Endothelial cell (in vitro differentiated cells): Measurements from ENCODE around the gene NOTCH3. TPM values are rescaled to one million over a fixed set of nuclear protein-coding genes. Genes with fewer than 3 reads are reported as not detected.

Source experiments
- DNase-seq: peaks from one replicate; pipeline ENCODE4 v3.0.0; 2021; ENCODE audit warnings: low spot score
- H3K27ac Mint-ChIP-seq: one replicate; pipeline ENCODE4 v1.8.0; 2021; ENCODE audit warnings: mixed read lengths, inconsistent platforms; ENCODE audit not compliant: unreplicated experiment
- H3K27me3 Mint-ChIP-seq: one replicate; pipeline ENCODE4 v1.8.0; 2021; ENCODE audit warnings: mild to moderate bottlenecking, moderate library complexity, mixed read lengths, inconsistent platforms; ENCODE audit not compliant: unreplicated experiment
- H3K36me3 Mint-ChIP-seq: one replicate; pipeline ENCODE4 v1.8.0; 2021; ENCODE audit warnings: mild to moderate bottlenecking, low read depth, mixed read lengths, inconsistent platforms; ENCODE audit not compliant: unreplicated experiment
- H3K4me1 Mint-ChIP-seq: one replicate; pipeline ENCODE4 v1.8.0; 2021; ENCODE audit warnings: mild to moderate bottlenecking, mixed read lengths, inconsistent platforms; ENCODE audit not compliant: unreplicated experiment
- H3K4me3 Mint-ChIP-seq: one replicate; pipeline ENCODE4 v1.8.0; 2021; ENCODE audit warnings: mild to moderate bottlenecking, mixed read lengths, inconsistent platforms; ENCODE audit not compliant: unreplicated experiment
- H3K9me3 Mint-ChIP-seq: one replicate; pipeline ENCODE4 v1.8.0; 2021; ENCODE audit warnings: mixed read lengths, inconsistent platforms; ENCODE audit not compliant: unreplicated experiment
- total RNA-seq: library from RNA; stranded (reverse); fragmentation: NEBNext Ultra II Directional; extraction: Animal tissue kit (Norgen Biotek cat#: 25700); gene quantifications from one replicate; pipeline ENCODE4 v1.2.1, GENCODE V29; 2021; ENCODE audit not compliant: unreplicated experiment
- TF ChIP-seq, protein P1 (sequence below): fragments of 200-600 bp; sonication (generic); IDR thresholded peaks from one replicate; pipeline ENCODE4 v1.5.0; 2021; ENCODE audit warnings: antibody characterized with exemption; ENCODE audit not compliant: unreplicated experiment

The NOTCH3 gene
- total RNA-seq, 1 donor from 2014 or later: 96.8 TPM

DNA sequence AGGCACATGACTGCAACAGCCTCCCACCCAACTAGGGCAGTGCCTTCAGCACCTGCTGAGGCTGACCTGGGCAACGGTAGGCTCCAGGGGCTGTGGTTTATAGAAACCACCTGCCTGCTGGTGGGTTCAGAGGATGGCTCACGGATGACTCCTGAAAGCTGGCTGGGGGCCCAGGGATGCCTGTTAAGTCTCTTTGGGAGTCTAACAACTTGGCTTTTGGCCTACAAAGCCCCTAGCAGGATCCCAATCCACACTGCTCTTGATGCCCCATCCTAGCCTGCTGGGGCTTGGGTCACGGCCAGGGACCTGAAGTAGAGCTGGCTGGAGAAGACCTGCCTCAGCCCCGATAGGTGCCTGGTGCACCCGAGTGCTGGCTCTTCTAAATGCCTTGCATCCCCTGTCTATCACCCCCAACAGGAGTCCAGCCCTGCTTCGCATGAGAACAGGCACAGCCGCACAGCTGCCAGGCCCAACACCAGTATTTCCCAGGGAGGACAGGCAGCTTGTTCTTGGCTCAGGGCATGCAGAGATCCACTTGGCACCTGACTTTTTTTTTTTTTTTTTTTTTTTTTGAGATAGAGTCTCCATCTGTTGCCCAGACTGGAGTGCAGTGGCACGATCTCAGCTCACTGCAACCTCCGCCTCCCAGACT, 40.6 kb upstream of the NOTCH3 start:
- Mint-ChIP-seq H3K27ac (no peak overlapping the region), H3K4me1 (peaks cover 3% of the 10 kb centered on the region), H3K27me3 (peaks cover 31% of the 10 kb centered on the region), H3K4me3 (no peak overlapping the region), H3K36me3 (peaks cover 42% of the 10 kb centered on the region), H3K9me3 (no peaks in the 10 kb centered on the region)
- TF ChIP-seq, protein P1, sequence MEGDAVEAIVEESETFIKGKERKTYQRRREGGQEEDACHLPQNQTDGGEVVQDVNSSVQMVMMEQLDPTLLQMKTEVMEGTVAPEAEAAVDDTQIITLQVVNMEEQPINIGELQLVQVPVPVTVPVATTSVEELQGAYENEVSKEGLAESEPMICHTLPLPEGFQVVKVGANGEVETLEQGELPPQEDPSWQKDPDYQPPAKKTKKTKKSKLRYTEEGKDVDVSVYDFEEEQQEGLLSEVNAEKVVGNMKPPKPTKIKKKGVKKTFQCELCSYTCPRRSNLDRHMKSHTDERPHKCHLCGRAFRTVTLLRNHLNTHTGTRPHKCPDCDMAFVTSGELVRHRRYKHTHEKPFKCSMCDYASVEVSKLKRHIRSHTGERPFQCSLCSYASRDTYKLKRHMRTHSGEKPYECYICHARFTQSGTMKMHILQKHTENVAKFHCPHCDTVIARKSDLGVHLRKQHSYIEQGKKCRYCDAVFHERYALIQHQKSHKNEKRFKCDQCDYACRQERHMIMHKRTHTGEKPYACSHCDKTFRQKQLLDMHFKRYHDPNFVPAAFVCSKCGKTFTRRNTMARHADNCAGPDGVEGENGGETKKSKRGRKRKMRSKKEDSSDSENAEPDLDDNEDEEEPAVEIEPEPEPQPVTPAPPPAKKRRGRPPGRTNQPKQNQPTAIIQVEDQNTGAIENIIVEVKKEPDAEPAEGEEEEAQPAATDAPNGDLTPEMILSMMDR: no peak
- no peak for DNase-seq

DNA sequence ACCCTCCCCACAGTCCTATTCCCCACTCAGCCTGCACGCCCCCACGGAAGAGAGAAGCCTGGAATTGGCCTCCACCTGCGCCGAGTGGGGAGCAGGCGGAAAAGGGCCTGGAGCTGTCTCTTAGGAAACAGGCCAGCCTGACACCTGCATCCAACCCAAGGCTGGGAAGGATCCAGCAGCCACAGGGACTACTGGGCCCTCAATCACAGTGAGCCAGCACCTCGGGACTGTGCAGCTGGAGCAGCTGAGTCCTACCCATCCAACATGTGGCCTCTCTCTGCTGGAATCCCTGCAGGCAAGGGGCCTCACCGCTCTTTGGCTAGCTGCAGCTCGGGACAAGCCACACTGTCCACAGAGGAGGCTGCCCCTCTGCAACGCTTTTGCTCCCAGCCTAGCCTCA, 39.7 kb upstream of the NOTCH3 start:
- DNase-seq: no peak
- H3K4me1 Mint-ChIP-seq: peaks cover 3% of the 10 kb centered on the region
- no peak overlapping the region for H3K27ac Mint-ChIP-seq
- no peak overlapping the region for H3K4me3 Mint-ChIP-seq
- H3K36me3 Mint-ChIP-seq: peaks cover 44% of the 10 kb centered on the region
- H3K27me3 Mint-ChIP-seq: peaks cover 26% of the 10 kb centered on the region
- TF ChIP-seq, protein P1: no peak
- no peaks in the 10 kb centered on the region for H3K9me3 Mint-ChIP-seq

- Mint-ChIP-seq H3K9me3 (no peaks in the 10 kb centered on the region), H3K4me3 (no peak overlapping the region), H3K27me3 (peaks cover 28% of the 10 kb centered on the region), H3K36me3 (peaks cover 40% of the 10 kb centered on the region), H3K4me1 (peaks cover 5% of the 10 kb centered on the region), H3K27ac (no peak overlapping the region)
- TF ChIP-seq, protein P1: no peak
- DNase-seq: no peak
Observed at GRCh38 chr19:15239337-15239949, 38.6 kb upstream of the NOTCH3 start.

- H3K36me3 Mint-ChIP-seq: peaks cover 35% of the 10 kb centered on the region
- peaks cover 31% of the 10 kb centered on the region for H3K27me3 Mint-ChIP-seq
- no peaks in the 10 kb centered on the region for H3K9me3 Mint-ChIP-seq
- peaks cover 4% of the 10 kb centered on the region for H3K4me1 Mint-ChIP-seq
- no peak for DNase-seq
- H3K27ac Mint-ChIP-seq: no peak overlapping the region
- TF ChIP-seq, protein P1: no peak
- H3K4me3 Mint-ChIP-seq: no peak overlapping the region
Observed at GRCh38 chr19:15238639-15239155, 37.9 kb upstream of the NOTCH3 start.
